HepG2 (cell line): ENCODE data around the gene RASD1. TPM values are rescaled to one million over a fixed set of nuclear protein-coding genes. Genes with fewer than 3 reads are reported as not detected.

Source experiments
- BCL6 ChIP-seq: IDR thresholded peaks from 2 replicates; pipeline ENCODE4 v1.6.1; 2016; ENCODE audit warnings: missing genetic modification reagents, missing compliant biosample characterization
- BRCA1 ChIP-seq: sonication (generic); formaldehyde crosslinking; IDR thresholded peaks from 2 replicates; pipeline ENCODE4 v1.4.0; 2020; ENCODE audit warnings: missing genetic modification reagents
- FOXA1 ChIP-seq, 2 experiments: fragments of 450-650 bp in 1 of 2; sonication (generic) in 1 of 2; formaldehyde crosslinking in 1 of 2; IDR thresholded peaks; 2 replicates each; pipeline versions ENCODE4 v1.4.0 to v1.6.1; 2016 to 2020; ENCODE audit warnings: missing genetic modification reagents in 1 of 2
- FOXC1 ChIP-seq: sonication (generic); formaldehyde crosslinking; IDR thresholded peaks from 2 replicates; pipeline ENCODE4 v1.8.0; 2022; ENCODE audit warnings: mild to moderate bottlenecking, missing genetic modification reagents, borderline replicate concordance
- IRX3 ChIP-seq: sonication (generic); formaldehyde crosslinking; IDR thresholded peaks from 2 replicates; pipeline ENCODE4 v1.8.1; 2023; ENCODE audit warnings: mild to moderate bottlenecking, low read depth, missing genetic modification reagents, borderline replicate concordance
- TCF7 ChIP-seq: sonication (generic); IDR thresholded peaks from 2 replicates; pipeline ENCODE4 v1.6.1; 2016; ENCODE audit warnings: antibody characterized with exemption, low read depth
- TRAFD1 ChIP-seq: sonication (generic); formaldehyde crosslinking; IDR thresholded peaks from 2 replicates; pipeline ENCODE4 v1.5.1; 2020; ENCODE audit warnings: missing genetic modification reagents, mild to moderate bottlenecking, borderline replicate concordance
- ZNF17 ChIP-seq: sonication (generic); formaldehyde crosslinking; IDR thresholded peaks from 2 replicates; pipeline ENCODE4 v1.5.0; 2020; ENCODE audit warnings: mild to moderate bottlenecking, missing genetic modification reagents
- ZNF20 ChIP-seq: sonication (generic); formaldehyde crosslinking; IDR thresholded peaks from 2 replicates; pipeline ENCODE4 v1.4.0; 2020; ENCODE audit warnings: mild to moderate bottlenecking, moderate library complexity, missing genetic modification reagents
- ZNF343 ChIP-seq: sonication (generic); formaldehyde crosslinking; IDR thresholded peaks from 2 replicates; pipeline ENCODE4 v1.4.0; 2020; ENCODE audit warnings: mild to moderate bottlenecking, missing genetic modification reagents
- ZNF382 ChIP-seq: sonication (generic); formaldehyde crosslinking; IDR thresholded peaks from 2 replicates; pipeline ENCODE4 v1.5.0; 2020; ENCODE audit warnings: missing genetic modification reagents, mild to moderate bottlenecking, borderline replicate concordance
- ZNF615 ChIP-seq: sonication (generic); formaldehyde crosslinking; IDR thresholded peaks from 2 replicates; pipeline ENCODE4 v1.5.0; 2020; ENCODE audit warnings: mild to moderate bottlenecking, missing genetic modification reagents, borderline replicate concordance
- ZNF660 ChIP-seq: sonication (generic); formaldehyde crosslinking; IDR thresholded peaks from 2 replicates; pipeline ENCODE4 v1.5.1; 2020; ENCODE audit warnings: mild to moderate bottlenecking, low read depth, missing genetic modification reagents, borderline replicate concordance
- ZNF704 ChIP-seq: sonication (generic); formaldehyde crosslinking; IDR thresholded peaks from 2 replicates; pipeline ENCODE4 v1.8.1; 2023; ENCODE audit warnings: mild to moderate bottlenecking, inconsistent platforms, moderate library complexity, missing genetic modification reagents, borderline replicate concordance
- ZNF747 ChIP-seq: sonication (generic); formaldehyde crosslinking; IDR thresholded peaks from 2 replicates; pipeline ENCODE4 v1.8.1; 2023; ENCODE audit warnings: missing genetic modification reagents, mild to moderate bottlenecking, borderline replicate concordance
- ZNF800 ChIP-seq: sonication (generic); formaldehyde crosslinking; IDR thresholded peaks from 2 replicates; pipeline ENCODE4 v1.4.0; 2020; ENCODE audit warnings: missing genetic modification reagents
- ZNF841 ChIP-seq: sonication (generic); formaldehyde crosslinking; IDR thresholded peaks from 2 replicates; pipeline ENCODE4 v1.8.1; 2023; ENCODE audit warnings: missing genetic modification reagents, borderline replicate concordance
- polyA plus RNA-seq, 8 experiments: library from polyadenylated mRNA; depleted of rRNA in 3 of 8; stranded (reverse) in 7 of 8; unstranded in 1 of 8; fragments of >200 nt; fragmentation: Illumina TruSeq in 4 of 8; extraction: Trizol in 4 of 8; gene quantifications; 2 replicates each; pipeline versions ENCODE4 v1.2.1 to v1.2.3, GENCODE V29; 2011 to 2016; ENCODE audit warnings: low read depth in 4 of 8, missing spikeins in 1 of 8, mixed read lengths in 1 of 8; ENCODE audit not compliant: insufficient read depth in 1 of 8
- total RNA-seq, 5 experiments: library from RNA; depleted of rRNA; stranded (reverse); fragments of >200 nt; fragmentation: Illumina TruSeq; extraction: Trizol; gene quantifications; 2 replicates each; pipeline ENCODE4 v1.2.3, GENCODE V29; 2016; ENCODE audit warnings: low read depth in 1 of 5
- TF ChIP-seq, protein P1 (sequence below): sonication (generic); formaldehyde crosslinking; IDR thresholded peaks from 2 replicates; pipeline ENCODE4 v1.5.0; 2020; ENCODE audit warnings: mild to moderate bottlenecking, missing genetic modification reagents
- TF ChIP-seq, protein P2 (sequence below): sonication (generic); formaldehyde crosslinking; IDR thresholded peaks from 2 replicates; pipeline ENCODE4 v1.8.1; 2023; ENCODE audit warnings: missing genetic modification reagents, inconsistent platforms, borderline replicate concordance
- TF ChIP-seq, protein P3 (sequence below): sonication (generic); formaldehyde crosslinking; IDR thresholded peaks from 2 replicates; pipeline ENCODE4 v1.5.0; 2020; ENCODE audit warnings: missing genetic modification reagents

RASD1 gene
- total and polyA plus RNA-seq, 2 of the 13 experiments (the other 11 are each of a cell fraction or from before 2014, with no cell fraction given), result 1.6 to 4.2 TPM

GRCh38 chr17:17476865-17477467 is 19.2 kb downstream of the RASD1 start, which contains the start of gene MED9 (continued):
- TF ChIP-seq, protein P1, sequence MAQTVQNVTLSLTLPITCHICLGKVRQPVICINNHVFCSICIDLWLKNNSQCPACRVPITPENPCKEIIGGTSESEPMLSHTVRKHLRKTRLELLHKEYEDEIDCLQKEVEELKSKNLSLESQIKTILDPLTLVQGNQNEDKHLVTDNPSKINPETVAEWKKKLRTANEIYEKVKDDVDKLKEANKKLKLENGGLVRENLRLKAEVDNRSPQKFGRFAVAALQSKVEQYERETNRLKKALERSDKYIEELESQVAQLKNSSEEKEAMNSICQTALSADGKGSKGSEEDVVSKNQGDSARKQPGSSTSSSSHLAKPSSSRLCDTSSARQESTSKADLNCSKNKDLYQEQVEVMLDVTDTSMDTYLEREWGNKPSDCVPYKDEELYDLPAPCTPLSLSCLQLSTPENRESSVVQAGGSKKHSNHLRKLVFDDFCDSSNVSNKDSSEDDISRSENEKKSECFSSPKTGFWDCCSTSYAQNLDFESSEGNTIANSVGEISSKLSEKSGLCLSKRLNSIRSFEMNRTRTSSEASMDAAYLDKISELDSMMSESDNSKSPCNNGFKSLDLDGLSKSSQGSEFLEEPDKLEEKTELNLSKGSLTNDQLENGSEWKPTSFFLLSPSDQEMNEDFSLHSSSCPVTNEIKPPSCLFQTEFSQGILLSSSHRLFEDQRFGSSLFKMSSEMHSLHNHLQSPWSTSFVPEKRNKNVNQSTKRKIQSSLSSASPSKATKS (CRISPR knock-in tag), result no peak
- TF ChIP-seq, protein P2, sequence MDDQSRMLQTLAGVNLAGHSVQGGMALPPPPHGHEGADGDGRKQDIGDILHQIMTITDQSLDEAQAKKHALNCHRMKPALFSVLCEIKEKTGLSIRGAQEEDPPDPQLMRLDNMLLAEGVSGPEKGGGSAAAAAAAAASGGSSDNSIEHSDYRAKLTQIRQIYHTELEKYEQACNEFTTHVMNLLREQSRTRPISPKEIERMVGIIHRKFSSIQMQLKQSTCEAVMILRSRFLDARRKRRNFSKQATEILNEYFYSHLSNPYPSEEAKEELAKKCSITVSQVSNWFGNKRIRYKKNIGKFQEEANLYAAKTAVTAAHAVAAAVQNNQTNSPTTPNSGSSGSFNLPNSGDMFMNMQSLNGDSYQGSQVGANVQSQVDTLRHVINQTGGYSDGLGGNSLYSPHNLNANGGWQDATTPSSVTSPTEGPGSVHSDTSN (CRISPR knock-in tag), result no peak
- no peak for TF ChIP-seq ZNF382
- TF ChIP-seq, protein P3, sequence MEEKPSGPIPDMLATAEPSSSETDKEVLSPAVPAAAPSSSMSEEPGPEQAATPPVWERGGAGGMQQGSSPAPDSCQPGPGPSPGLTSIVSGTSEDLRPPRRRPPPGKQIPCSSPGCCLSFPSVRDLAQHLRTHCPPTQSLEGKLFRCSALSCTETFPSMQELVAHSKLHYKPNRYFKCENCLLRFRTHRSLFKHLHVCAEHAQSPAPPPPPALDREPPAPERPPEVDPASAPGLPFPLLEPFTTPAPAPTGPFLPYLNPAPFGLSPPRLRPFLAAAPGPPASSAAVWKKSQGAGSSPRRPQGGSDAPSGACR (CRISPR knock-in tag), result no peak; the same call in 1 of the 2 replicates
- no peak for TF ChIP-seq ZNF704
- TF ChIP-seq IRX3 (CRISPR knock-in tag), result 0 out of 2 replicates have a peak, but pooled peaks have one; percentile 58
- no peak for TF ChIP-seq ZNF343 (CRISPR knock-in tag)
- peak; percentile 64; the same call in 1 of the 2 replicates for TF ChIP-seq ZNF747 (CRISPR knock-in tag)
- no peak for TF ChIP-seq FOXA1 (IDR thresholded peaks at IDR 0.05)
- peak; percentile 15; the same call in 1 of the 2 replicates for TF ChIP-seq FOXA1 (CRISPR knock-in tag; IDR thresholded peaks at IDR 0.05)
- no peak for TF ChIP-seq ZNF800 (CRISPR knock-in tag)
- 0 out of 2 replicates have a peak, but pooled peaks have one; percentile 46 for TF ChIP-seq BRCA1
- TF ChIP-seq FOXC1 (CRISPR knock-in tag), result no peak
- no peak for TF ChIP-seq ZNF20 (CRISPR knock-in tag)
- TF ChIP-seq BCL6 (CRISPR knock-in tag), result peak; percentile 47
- no peak for TF ChIP-seq ZNF615 (CRISPR knock-in tag)
- TF ChIP-seq TCF7, result no peak
- TF ChIP-seq TRAFD1 (CRISPR knock-in tag), result no peak
- no peak for TF ChIP-seq ZNF660 (CRISPR knock-in tag)
- TF ChIP-seq ZNF17 (CRISPR knock-in tag), result no peak
- TF ChIP-seq ZNF841 (CRISPR knock-in tag), result no peak
